GM12872 (cell line): ENCODE data around the gene PTGDR.

Experiments
- CTCF ChIP-seq: IDR thresholded peaks from 3 replicates; pipeline ENCODE4 v1.5.1; 2011; ENCODE audit warnings: low read depth, mild to moderate bottlenecking, low read length, moderate library complexity; ENCODE audit not compliant: insufficient read depth

PTGDR gene

GRCh38 chr14:52266179-52266578 is 1.3 kb upstream of the PTGDR start:
- TF ChIP-seq CTCF = no peak

DNA sequence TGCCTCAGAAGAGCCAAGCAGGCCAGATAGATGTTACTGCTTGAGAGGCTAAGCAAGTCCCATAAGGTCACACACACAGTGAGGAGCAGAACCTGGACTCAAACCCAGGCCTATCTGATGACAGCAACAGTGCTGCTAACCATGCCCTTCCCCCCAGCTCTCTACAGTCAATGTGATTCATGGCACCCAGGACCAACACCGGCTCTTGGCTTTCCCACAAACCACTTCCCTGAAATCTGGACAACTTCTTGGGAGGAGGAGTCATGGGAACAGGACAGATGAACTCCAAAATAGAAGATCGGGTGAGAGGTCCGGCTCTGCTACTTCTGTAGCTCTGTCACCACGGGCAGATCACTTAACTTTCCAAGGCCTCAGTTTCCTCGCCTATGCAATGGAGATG is 716 bp upstream of the PTGDR start:
- no peak for TF ChIP-seq CTCF

GRCh38 chr14:52268279-52269061 is 972 bp downstream of the PTGDR start:
- TF ChIP-seq CTCF = no peak

- no peak for TF ChIP-seq CTCF
These were observed 1.6 kb downstream of the PTGDR start for GRCh38 chr14:52269100-52269499.

DNA sequence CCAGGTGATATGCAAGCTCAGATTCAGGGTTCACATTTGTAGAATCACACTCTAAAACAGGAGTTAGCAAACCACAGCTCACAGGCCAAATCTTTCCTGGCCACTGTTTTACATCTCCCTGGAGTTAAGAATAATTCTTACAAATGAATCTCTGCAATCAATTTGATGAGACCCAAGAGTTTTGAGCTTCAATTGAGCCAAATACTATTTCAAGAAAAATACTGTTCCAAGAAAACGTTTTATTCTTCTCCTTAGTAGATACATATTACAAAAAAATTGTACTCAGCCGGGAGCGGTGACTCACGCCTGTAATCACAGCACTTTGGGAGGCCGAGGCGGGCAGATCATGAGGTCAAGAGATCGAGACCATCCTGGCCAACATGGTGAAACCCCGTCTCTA is 2.5 kb downstream of the PTGDR start:
- TF ChIP-seq CTCF = no peak

- no peak for TF ChIP-seq CTCF
These were observed 4.0 kb downstream of the PTGDR start for GRCh38 chr14:52271538-52271937.

DNA sequence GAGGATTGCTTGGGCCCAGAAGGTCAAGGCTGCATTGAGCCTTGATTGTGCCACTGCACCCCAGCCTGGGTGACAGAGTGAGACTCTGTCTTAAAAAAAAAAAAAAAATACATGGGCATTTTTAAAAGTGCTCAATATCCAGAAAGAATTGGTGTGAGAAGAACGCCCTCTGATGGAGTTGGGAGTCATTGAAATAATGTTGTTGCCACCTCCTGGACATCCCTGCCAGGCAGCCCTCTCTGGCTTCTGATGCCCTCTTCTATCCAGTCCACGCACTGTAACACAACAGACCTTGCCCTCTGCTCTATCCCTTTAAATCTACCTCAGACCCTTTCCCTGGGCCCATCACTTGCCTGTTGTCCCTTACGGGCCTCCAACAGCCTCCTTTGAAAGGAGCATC is 4.9 kb downstream of the PTGDR start:
- peak; percentile 51 for TF ChIP-seq CTCF
